Right cardiac atrium (tissue), 5 donors: ENCODE data around the gene IRS2. TPM values are rescaled to one million over a fixed set of nuclear protein-coding genes. Genes with fewer than 3 reads are reported as not detected.

Experiments used
- ATAC-seq, 2 donors: fragments of 200-7000 bp; cut with Tn5 transposase; one replicate each; pipeline versions ENCODE4 v1.8.0 to v1.9.1; 2020; ENCODE audit warnings: moderate library complexity in 2 of 2, mild to moderate bottlenecking in 1 of 2
- DNase-seq, 3 donors: peaks; one replicate each; pipeline ENCODE4 v3.0.0-alpha.2; 2020
- H3K27ac ChIP-seq: one replicate; pipeline ENCODE4 v1.5.1; 2013; ENCODE audit warnings: mild to moderate bottlenecking, low read length, control low read depth, moderate library complexity
- H3K27me3 ChIP-seq: one replicate; pipeline ENCODE4 v1.6.1; 2013; ENCODE audit not compliant: control insufficient read depth, insufficient read depth
- H3K4me1 ChIP-seq: one replicate; pipeline ENCODE4 v1.6.1; 2013; ENCODE audit warnings: low read length; ENCODE audit not compliant: control insufficient read depth, insufficient read depth
- H3K4me3 ChIP-seq: one replicate; pipeline ENCODE4 v1.5.1; 2013; ENCODE audit warnings: low read length, control low read depth
- H3K9me3 ChIP-seq: one replicate; pipeline ENCODE4 v1.6.1; 2013; ENCODE audit warnings: low read length; ENCODE audit not compliant: control insufficient read depth
- WGBS: extraction: QIAGEN DNeasy Blood & Tissue Kit; methylation state at CpG from one replicate; pipeline ENCODE4 v1.1.7; 2013; 5-methylcytosine and 5-hydroxymethylcytosine counted together
- intact Hi-C, 4 donors: fragments of 100-400 bp; cut with DNase I; formaldehyde crosslinking; loops; one replicate each; pipeline versions ENCODE4 v1.11.0 to v1.14.0; 2022 to 2023
- polyA plus RNA-seq: library from polyadenylated mRNA; stranded (reverse); fragments of 200-250 nt; gene quantifications from one replicate; pipeline ENCODE4 v1.2.3, GENCODE V29; 2013
- total RNA-seq, 4 donors: library from RNA; stranded (reverse); fragmentation: NEBNext Ultra II Directional; extraction: Animal tissue kit (Norgen Biotek cat#: 25700); gene quantifications; one replicate each; pipeline ENCODE4 v1.2.1, GENCODE V29; 2021
- donor health status: healthy with polysubstance abuse.
- donor health status: DM: no; HTN: yes; CAD: no.
- donor health status: DM: no; HTN: no; CAD: no.
- donor health status: DM: no; HTN: yes; CAD: no; lungs with severe emphysema.
- donor health status: DM: yes; HTN: yes; CAD: no.

The IRS2 gene
- total and polyA plus RNA-seq, 5 donors, result 7.4 to 28.4 (median 14.6) TPM

DNA sequence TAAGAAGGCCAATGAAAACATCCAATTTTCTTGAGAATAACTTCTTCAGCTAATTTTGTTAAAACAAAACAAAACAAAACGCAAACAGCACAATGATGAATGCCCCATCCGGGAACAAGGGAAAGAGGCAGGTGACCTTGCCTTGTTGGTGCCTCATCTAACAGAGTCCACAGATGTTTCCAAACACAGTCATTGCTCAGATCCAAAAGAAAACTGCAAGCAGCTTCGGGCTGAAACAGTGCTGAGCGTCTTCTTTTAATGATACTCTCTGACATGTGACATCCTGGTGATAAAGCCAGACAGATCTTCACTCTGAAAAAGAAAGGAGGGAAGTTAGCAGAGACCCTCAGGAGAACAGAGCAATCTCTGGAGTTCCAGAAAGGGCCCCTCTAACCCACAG is 30.4 kb downstream of the IRS2 start:
- H3K27ac ChIP-seq, result no peak overlapping the region
- no peaks in the 10 kb centered on the region for H3K4me1 ChIP-seq
- intact Hi-C loops, result no loop called here
- DNase-seq, result no peak
- 69% methylated on average over 4 of the region's 4 CpGs for WGBS
- H3K4me3 ChIP-seq, result no peak overlapping the region
- no peaks in the 10 kb centered on the region for H3K27me3 ChIP-seq
- no peak for ATAC-seq
- H3K9me3 ChIP-seq, result no peaks in the 10 kb centered on the region

- intact Hi-C loops, result no loop called here
- Histone ChIP-seq H3K9me3 (no peaks in the 10 kb centered on the region), H3K4me1 (no peaks in the 10 kb centered on the region), H3K27me3 (no peaks in the 10 kb centered on the region), H3K4me3 (no peak overlapping the region), H3K27ac (no peak overlapping the region)
- DNase-seq (no peak), ATAC-seq (no peak)
- WGBS, result 96% methylated on average over 13 of the region's 13 CpGs
These were observed 30.8 kb downstream of the IRS2 start for GRCh38 chr13:109755551-109755950.

GRCh38 chr13:109751477-109751876 is 34.9 kb downstream of the IRS2 start:
- Histone ChIP-seq H3K4me3 (no peak overlapping the region), H3K27me3 (no peaks in the 10 kb centered on the region), H3K4me1 (no peaks in the 10 kb centered on the region), H3K9me3 (no peaks in the 10 kb centered on the region), H3K27ac (no peak overlapping the region)
- intact Hi-C loops, result no loop called here
- WGBS, result 92% methylated on average over 4 of the region's 4 CpGs
- DNase-seq (no peak), ATAC-seq (no peak)

GRCh38 chr13:109750221-109750775 is 36.1 kb downstream of the IRS2 start:
- DNase-seq (no peak), ATAC-seq (no peak)
- H3K27me3 ChIP-seq, result no peaks in the 10 kb centered on the region
- no peaks in the 10 kb centered on the region for H3K4me1 ChIP-seq
- H3K4me3 ChIP-seq, result no peak overlapping the region
- H3K27ac ChIP-seq, result no peak overlapping the region
- intact Hi-C loops, result no loop called here
- 85% methylated on average over 4 of the region's 4 CpGs for WGBS
- no peaks in the 10 kb centered on the region for H3K9me3 ChIP-seq

DNA sequence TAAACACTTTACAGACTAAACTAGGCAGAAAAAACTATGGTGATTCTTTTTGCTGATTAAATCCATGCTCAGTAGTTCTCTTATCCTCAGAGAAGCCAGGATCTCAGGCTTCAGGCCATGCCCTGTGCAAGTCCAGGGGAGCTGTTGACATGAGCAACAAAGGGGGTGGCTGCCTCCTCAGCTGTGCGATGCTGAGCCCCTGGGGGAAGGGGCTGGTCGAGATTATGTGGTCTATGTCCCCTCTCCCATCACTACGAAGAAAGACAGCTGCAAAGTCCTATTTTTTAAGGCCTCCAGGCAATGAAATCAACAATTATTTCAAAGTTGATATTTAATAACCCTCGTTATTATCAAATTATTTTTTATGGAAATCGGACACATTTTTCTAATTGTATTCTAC is 37.0 kb downstream of the IRS2 start:
- H3K9me3 ChIP-seq, result no peaks in the 10 kb centered on the region
- H3K4me1 ChIP-seq, result no peaks in the 10 kb centered on the region
- ATAC-seq, result no peak
- no peak overlapping the region for H3K27ac ChIP-seq
- intact Hi-C loops, result no loop called here
- H3K27me3 ChIP-seq, result no peaks in the 10 kb centered on the region
- 83% methylated on average over 5 of the region's 5 CpGs for WGBS
- no peak for DNase-seq
- H3K4me3 ChIP-seq, result no peak overlapping the region

DNA sequence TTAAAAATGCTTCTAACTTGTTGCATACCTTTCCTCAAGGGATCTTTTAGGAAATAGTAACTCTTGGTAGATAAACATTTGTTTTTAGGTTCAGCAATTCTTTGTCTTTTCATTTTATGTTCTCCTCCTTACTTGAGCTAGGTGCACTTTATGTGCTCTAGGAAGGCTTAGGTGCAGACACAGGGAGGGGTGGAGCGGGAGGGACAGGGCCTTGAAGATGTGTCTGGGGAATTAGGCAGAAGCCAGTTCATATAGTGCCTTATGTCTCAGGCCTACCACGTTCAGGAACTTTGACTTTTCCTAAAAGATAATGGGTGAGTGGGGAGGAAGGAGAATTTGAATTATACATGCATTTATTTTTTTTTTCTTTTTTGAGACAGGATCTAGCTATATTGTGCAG is 37.7 kb downstream of the IRS2 start:
- Histone ChIP-seq H3K27ac (no peak overlapping the region), H3K4me1 (no peaks in the 10 kb centered on the region), H3K9me3 (no peaks in the 10 kb centered on the region), H3K4me3 (no peak overlapping the region), H3K27me3 (no peaks in the 10 kb centered on the region)
- intact Hi-C loops, result no loop called here
- no peak for ATAC-seq
- no peak for DNase-seq
- 47% methylated on average over 2 of the region's 2 CpGs for WGBS

DNA sequence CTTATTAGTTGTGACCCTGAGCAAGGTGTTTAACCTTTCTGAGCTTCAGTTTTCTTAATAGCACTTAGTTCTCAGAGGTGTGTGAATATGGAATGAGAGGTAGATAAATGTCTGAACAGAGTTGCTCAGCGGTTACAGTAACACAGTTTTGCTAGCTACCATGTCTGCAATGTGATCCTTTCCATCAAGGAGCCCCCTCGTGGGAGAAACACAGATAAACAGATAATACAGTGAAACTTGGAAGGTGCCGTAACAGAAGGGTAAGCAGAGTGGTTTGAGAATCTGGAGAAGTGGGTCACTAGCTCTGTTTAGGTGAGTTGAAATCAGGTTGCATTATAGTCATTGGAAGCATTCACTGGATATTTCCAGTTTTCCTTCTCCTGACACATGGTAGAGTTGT is 38.9 kb downstream of the IRS2 start:
- WGBS, result 66% methylated on average over 3 of the region's 3 CpGs
- Histone ChIP-seq H3K9me3 (no peaks in the 10 kb centered on the region), H3K27ac (no peak overlapping the region), H3K4me3 (no peak overlapping the region), H3K4me1 (no peaks in the 10 kb centered on the region), H3K27me3 (no peaks in the 10 kb centered on the region)
- ATAC-seq (no peak), DNase-seq (no peak)
- intact Hi-C loops, result no loop called here

GRCh38 chr13:109746364-109746763 is 40.0 kb downstream of the IRS2 start:
- Histone ChIP-seq H3K4me3 (no peak overlapping the region), H3K27me3 (no peaks in the 10 kb centered on the region), H3K27ac (no peak overlapping the region), H3K4me1 (no peaks in the 10 kb centered on the region), H3K9me3 (no peaks in the 10 kb centered on the region)
- WGBS, result 87% methylated on average over 10 of the region's 10 CpGs
- ATAC-seq (no peak), DNase-seq (no peak)
- intact Hi-C loops, result no loop called here

- Histone ChIP-seq H3K4me3 (no peak overlapping the region), H3K4me1 (no peaks in the 10 kb centered on the region), H3K9me3 (no peaks in the 10 kb centered on the region), H3K27ac (no peak overlapping the region), H3K27me3 (no peaks in the 10 kb centered on the region)
- intact Hi-C loops, result no loop called here
- no peak for ATAC-seq
- 46% methylated on average over 15 of the region's 15 CpGs for WGBS
- DNase-seq, result no peak
These were observed 40.7 kb downstream of the IRS2 start for GRCh38 chr13:109745702-109746101.

DNA sequence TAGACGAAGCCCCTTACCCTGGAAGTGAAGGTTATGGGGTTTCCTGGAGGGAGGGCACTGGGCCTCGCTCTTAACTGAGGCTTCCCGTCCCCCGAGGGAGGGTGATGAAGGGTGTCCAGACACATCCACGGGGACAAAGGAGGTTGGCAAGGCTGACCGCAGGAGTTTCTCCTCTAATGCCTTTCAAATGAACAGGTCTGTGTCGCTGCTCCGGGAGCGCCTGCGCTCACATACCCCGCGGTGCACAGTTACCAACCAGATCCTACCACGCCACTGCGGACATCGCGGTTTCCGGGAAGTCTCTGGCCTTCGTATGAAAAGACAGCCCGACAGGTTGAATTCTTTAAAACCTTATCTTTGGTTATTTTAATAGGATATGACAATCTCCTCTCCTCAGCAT is 41.3 kb downstream of the IRS2 start:
- Histone ChIP-seq H3K9me3 (no peaks in the 10 kb centered on the region), H3K27ac (no peak overlapping the region), H3K4me1 (no peaks in the 10 kb centered on the region), H3K4me3 (no peak overlapping the region), H3K27me3 (no peaks in the 10 kb centered on the region)
- no peak for ATAC-seq
- intact Hi-C loops, result no loop called here
- DNase-seq, result no peak
- WGBS, result 80% methylated on average over 19 of the region's 19 CpGs

- intact Hi-C loops, result no loop called here
- ATAC-seq (peak; percentile 78 to 82), DNase-seq (peak in 2 of 3 donors; percentile 66 to 81)
- Histone ChIP-seq H3K27ac (no peak overlapping the region), H3K4me1 (no peaks in the 10 kb centered on the region), H3K9me3 (no peaks in the 10 kb centered on the region), H3K27me3 (no peaks in the 10 kb centered on the region), H3K4me3 (no peak overlapping the region)
- 30% methylated on average over 23 of the region's 23 CpGs for WGBS
These were observed 41.8 kb downstream of the IRS2 start for GRCh38 chr13:109744512-109745051.
